ENCODE results near the gene DDB1. TPM values are rescaled to one million over a fixed set of nuclear protein-coding genes. Genes with fewer than 3 reads are reported as not detected.

DDB1 gene
- polyA plus RNA-seq, 3 donors: 54.1 to 97.2 (median 86.6) TPM

DNA sequence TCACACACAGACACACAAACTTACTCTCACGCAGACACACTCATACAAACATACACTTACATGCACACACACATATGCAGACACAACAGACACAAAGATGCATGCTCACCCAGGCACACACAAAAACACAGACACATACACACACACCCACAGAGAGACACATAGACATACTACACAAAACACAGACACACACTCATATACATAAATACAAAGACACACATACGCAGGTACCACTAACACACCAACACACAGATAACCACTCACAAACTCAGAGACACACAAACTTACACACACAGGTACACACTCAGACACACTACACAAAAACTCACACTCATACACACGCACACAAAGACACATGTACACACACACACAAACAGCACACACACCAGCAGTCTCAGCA is 60.2 kb downstream of the DDB1 start:
- intact Hi-C loops (cut with micrococcal nuclease): no loop called here
- Mint-ChIP-seq H3K9me3 (no peaks in the 10 kb centered on the region), H3K27me3 (ENCODE audit: low read depth in 3 of 3) (peaks cover 0 to 6% (median 4%) of the 10 kb centered on the region in 3 donors), H3K36me3 (no peaks in the 10 kb centered on the region), H3K4me1 (no peaks in the 10 kb centered on the region), H3K4me3 (no peak overlapping the region), H3K27ac (no peak overlapping the region)
- TF ChIP-seq, protein P1, sequence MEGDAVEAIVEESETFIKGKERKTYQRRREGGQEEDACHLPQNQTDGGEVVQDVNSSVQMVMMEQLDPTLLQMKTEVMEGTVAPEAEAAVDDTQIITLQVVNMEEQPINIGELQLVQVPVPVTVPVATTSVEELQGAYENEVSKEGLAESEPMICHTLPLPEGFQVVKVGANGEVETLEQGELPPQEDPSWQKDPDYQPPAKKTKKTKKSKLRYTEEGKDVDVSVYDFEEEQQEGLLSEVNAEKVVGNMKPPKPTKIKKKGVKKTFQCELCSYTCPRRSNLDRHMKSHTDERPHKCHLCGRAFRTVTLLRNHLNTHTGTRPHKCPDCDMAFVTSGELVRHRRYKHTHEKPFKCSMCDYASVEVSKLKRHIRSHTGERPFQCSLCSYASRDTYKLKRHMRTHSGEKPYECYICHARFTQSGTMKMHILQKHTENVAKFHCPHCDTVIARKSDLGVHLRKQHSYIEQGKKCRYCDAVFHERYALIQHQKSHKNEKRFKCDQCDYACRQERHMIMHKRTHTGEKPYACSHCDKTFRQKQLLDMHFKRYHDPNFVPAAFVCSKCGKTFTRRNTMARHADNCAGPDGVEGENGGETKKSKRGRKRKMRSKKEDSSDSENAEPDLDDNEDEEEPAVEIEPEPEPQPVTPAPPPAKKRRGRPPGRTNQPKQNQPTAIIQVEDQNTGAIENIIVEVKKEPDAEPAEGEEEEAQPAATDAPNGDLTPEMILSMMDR (IDR thresholded peaks at IDR 0.05): no peak
- Histone ChIP-seq H3K79me2 (ENCODE audit: insufficient read depth, low read length) (no peaks in the 10 kb centered on the region), H3K27me3 (ENCODE audit: control insufficient read depth in 2 of 2, insufficient read depth in 2 of 2, low read length in 2 of 2) (no peaks in the 10 kb centered on the region), H2AFZ (ENCODE audit: insufficient read depth, low read depth, low read length, poor library complexity, severe bottlenecking) (no peak overlapping the region), H4K20me1 (ENCODE audit: insufficient read depth, low read length) (no peaks in the 10 kb centered on the region), H3K4me1 (ENCODE audit: control insufficient read depth in 1 of 2, insufficient read depth in 2 of 2, low read length in 2 of 2) (no peaks in the 10 kb centered on the region), H3K27ac (ENCODE audit: low read depth in 1 of 2, low read length in 2 of 2) (no peak overlapping the region), H3K9me3 (replicated peaks in 1 of 2; ENCODE audit: control insufficient read depth in 1 of 2, insufficient read depth in 1 of 2, low read length in 2 of 2) (no peaks in the 10 kb centered on the region), H3K9ac (ENCODE audit: insufficient read depth, low read length, poor library complexity, severe bottlenecking) (no peak overlapping the region), H3K4me2 (replicated peaks; ENCODE audit: extremely low read depth, low read length, poor library complexity, severe bottlenecking) (no peak overlapping the region), H3K4me3 (replicated peaks in 1 of 3; ENCODE audit: low read depth in 2 of 3, low read length in 3 of 3) (no peak overlapping the region), H3K36me3 (replicated peaks in 1 of 2; ENCODE audit: control insufficient read depth in 1 of 2, insufficient read depth in 2 of 2, low read length in 2 of 2) (no peaks in the 10 kb centered on the region)
- WGBS (ENCODE audit: insufficient coverage): 96% methylated on average over 3 of the region's 3 CpGs
- no peak for DNase-seq

GRCh38 chr11:61270354-61271076 is 62.4 kb downstream of the DDB1 start:
- H2AFZ ChIP-seq (ENCODE audit: insufficient read depth, low read depth, low read length, poor library complexity, severe bottlenecking): no peak overlapping the region
- peaks cover 0 to under 1% (median 0%) of the 10 kb centered on the region in 7 donors for H3K9me3 Mint-ChIP-seq
- H3K36me3 ChIP-seq (replicated peaks in 1 of 2; ENCODE audit: control insufficient read depth in 1 of 2, insufficient read depth in 2 of 2, low read length in 2 of 2): no peaks in the 10 kb centered on the region
- no peak overlapping the region for H3K4me2 ChIP-seq (replicated peaks; ENCODE audit: extremely low read depth, low read length, poor library complexity, severe bottlenecking)
- no peak overlapping the region for H3K9ac ChIP-seq (ENCODE audit: insufficient read depth, low read length, poor library complexity, severe bottlenecking)
- H3K79me2 ChIP-seq (ENCODE audit: insufficient read depth, low read length): no peaks in the 10 kb centered on the region
- no peak overlapping the region for H3K4me3 Mint-ChIP-seq
- H4K20me1 ChIP-seq (ENCODE audit: insufficient read depth, low read length): no peaks in the 10 kb centered on the region
- no peak for DNase-seq
- H3K27ac ChIP-seq (ENCODE audit: low read depth in 1 of 2, low read length in 2 of 2): no peak overlapping the region
- peaks cover 0 to 7% (median 6%) of the 10 kb centered on the region in 3 donors for H3K27me3 Mint-ChIP-seq (ENCODE audit: low read depth in 3 of 3)
- 100% methylated on average over 2 of the region's 7 CpGs for WGBS (ENCODE audit: insufficient coverage)
- no peaks in the 10 kb centered on the region for H3K4me1 ChIP-seq (ENCODE audit: control insufficient read depth in 1 of 2, insufficient read depth in 2 of 2, low read length in 2 of 2)
- H3K36me3 Mint-ChIP-seq: no peaks in the 10 kb centered on the region
- no peak overlapping the region for H3K4me3 ChIP-seq (replicated peaks in 1 of 3; ENCODE audit: low read depth in 2 of 3, low read length in 3 of 3)
- H3K27ac Mint-ChIP-seq: no peak overlapping the region
- no peaks in the 10 kb centered on the region for H3K9me3 ChIP-seq (replicated peaks in 1 of 2; ENCODE audit: control insufficient read depth in 1 of 2, insufficient read depth in 1 of 2, low read length in 2 of 2)
- H3K4me1 Mint-ChIP-seq: no peaks in the 10 kb centered on the region
- TF ChIP-seq, protein P1 (IDR thresholded peaks at IDR 0.05): no peak
- H3K27me3 ChIP-seq (ENCODE audit: control insufficient read depth in 2 of 2, insufficient read depth in 2 of 2, low read length in 2 of 2): no peaks in the 10 kb centered on the region
- intact Hi-C loops (cut with micrococcal nuclease): no loop called here

All from CD14-positive monocyte (primary cell).